Breast epithelium (tissue), 3 donors: ENCODE measurements around the gene SNAPC4.

Experiments
- POLR2A ChIP-seq: fragments of 450-650 bp; IDR thresholded peaks from one replicate; pipeline ENCODE4 v1.6.1; 2016; ENCODE audit warnings: antibody characterized with exemption, mild to moderate bottlenecking, moderate library complexity
- TF ChIP-seq, protein P1 (sequence below), 3 donors: fragments of 450-650 bp; IDR thresholded peaks; one replicate each; pipeline ENCODE4 v1.5.1; 2016 to 2017; ENCODE audit warnings: antibody characterized with exemption in 3 of 3, mild to moderate bottlenecking in 3 of 3, moderate library complexity in 3 of 3

DNA sequence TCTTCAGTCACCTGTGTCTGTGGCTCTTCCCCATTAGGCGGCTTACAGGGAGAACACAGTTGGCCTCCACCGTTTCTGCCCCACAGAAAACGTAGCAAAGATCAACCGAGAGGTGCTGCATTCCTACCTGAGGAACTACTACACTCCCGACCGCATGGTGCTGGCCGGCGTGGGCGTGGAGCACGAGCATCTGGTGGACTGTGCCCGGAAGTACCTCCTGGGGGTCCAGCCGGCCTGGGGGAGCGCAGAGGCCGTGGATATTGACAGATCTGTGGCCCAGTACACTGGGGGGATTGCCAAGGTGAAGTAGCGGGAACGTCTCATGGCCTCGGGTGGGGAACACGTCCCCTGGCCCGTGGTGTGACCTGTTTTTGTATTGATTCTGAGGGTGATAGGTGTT lies 16.9 kb upstream of the SNAPC4 start:
- TF ChIP-seq POLR2A: no peak
- TF ChIP-seq, protein P1, sequence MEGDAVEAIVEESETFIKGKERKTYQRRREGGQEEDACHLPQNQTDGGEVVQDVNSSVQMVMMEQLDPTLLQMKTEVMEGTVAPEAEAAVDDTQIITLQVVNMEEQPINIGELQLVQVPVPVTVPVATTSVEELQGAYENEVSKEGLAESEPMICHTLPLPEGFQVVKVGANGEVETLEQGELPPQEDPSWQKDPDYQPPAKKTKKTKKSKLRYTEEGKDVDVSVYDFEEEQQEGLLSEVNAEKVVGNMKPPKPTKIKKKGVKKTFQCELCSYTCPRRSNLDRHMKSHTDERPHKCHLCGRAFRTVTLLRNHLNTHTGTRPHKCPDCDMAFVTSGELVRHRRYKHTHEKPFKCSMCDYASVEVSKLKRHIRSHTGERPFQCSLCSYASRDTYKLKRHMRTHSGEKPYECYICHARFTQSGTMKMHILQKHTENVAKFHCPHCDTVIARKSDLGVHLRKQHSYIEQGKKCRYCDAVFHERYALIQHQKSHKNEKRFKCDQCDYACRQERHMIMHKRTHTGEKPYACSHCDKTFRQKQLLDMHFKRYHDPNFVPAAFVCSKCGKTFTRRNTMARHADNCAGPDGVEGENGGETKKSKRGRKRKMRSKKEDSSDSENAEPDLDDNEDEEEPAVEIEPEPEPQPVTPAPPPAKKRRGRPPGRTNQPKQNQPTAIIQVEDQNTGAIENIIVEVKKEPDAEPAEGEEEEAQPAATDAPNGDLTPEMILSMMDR (IDR thresholded peaks at IDR 0.05): no peak
